GM21390 (cell line): ENCODE data around the gene CNTD1.
"Not testable (repeated sequence)": the region's sequence is repeated elsewhere in the genome, so short reads cannot be mapped to it uniquely, and the experiment has no call there.

Experiments
- ATAC-seq: cut with Tn5 transposase; IDR thresholded peaks from one replicate; pipeline ENCODE4 v1.9.1; 2021; ENCODE audit not compliant: unreplicated experiment

The CNTD1 gene

DNA sequence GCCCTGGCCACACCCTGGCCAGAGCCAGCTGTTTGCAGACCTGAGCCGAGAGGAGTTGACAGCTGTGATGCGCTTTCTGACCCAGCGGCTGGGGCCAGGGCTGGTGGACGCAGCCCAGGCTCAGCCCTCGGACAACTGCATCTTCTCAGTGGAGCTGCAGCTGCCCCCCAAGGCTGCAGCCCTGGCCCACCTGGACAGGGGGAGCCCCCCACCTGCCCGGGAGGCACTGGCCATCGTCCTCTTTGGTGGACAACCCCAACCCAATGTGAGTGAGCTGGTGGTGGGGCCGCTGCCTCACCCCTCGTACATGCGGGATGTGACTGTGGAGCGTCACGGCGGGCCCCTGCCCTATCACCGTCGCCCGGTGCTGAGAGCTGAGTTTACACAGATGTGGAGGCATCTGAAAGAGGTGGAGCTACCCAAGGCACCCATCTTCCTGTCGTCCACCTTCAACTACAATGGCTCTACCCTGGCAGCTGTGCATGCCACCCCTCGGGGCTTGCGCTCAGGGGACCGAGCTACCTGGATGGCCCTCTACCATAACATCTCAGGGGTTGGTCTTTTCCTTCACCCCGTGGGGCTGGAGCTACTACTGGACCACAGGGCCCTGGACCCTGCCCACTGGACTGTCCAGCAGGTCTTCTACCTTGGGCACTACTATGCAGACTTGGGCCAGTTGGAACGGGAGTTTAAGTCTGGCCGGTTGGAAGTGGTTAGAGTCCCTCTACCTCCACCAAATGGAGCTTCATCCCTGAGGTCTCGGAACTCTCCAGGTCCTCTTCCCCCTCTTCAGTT is 46.3 kb downstream of the CNTD1 start:
- ATAC-seq: no peak

DNA sequence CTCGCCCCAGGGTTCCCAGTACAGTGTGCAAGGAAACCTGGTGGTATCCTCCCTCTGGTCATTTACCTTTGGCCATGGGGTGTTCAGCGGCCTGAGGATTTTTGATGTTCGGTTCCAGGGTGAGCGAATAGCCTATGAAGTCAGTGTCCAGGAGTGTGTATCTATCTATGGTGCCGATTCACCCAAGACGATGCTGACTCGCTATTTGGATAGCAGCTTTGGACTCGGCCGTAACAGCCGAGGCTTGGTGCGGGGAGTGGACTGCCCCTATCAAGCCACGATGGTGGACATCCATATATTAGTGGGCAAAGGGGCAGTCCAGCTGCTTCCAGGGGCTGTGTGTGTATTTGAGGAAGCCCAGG is 46.9 kb downstream of the CNTD1 start:
- no peak for ATAC-seq

DNA sequence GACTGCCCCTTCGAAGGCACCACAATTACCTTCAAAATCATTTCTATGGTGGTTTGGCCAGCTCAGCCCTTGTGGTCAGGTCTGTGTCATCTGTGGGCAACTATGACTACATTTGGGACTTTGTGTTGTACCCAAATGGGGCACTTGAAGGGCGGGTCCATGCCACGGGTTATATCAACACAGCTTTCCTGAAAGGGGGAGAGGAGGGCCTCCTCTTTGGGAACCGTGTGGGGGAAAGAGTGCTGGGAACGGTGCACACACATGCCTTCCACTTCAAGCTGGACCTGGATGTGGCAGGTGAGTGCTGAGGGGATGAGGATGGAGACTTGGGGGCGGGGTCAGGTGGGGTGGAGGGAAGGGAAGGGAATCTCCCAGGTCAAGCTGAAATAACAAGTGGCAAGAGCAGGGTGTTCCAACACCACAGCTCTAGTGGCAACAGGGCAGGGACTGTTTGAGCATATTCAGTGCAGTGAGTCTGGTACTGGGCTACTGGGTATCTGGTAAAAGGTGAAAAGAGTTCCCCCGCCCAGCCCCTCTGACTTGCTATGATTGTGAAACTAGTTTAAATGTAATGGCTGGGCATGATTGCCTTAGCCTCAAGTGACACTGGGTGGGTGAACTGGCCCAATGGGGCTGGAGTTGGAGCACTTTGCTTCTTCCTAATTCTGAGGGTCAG is 47.4 kb downstream of the CNTD1 start:
- ATAC-seq: no peak

DNA sequence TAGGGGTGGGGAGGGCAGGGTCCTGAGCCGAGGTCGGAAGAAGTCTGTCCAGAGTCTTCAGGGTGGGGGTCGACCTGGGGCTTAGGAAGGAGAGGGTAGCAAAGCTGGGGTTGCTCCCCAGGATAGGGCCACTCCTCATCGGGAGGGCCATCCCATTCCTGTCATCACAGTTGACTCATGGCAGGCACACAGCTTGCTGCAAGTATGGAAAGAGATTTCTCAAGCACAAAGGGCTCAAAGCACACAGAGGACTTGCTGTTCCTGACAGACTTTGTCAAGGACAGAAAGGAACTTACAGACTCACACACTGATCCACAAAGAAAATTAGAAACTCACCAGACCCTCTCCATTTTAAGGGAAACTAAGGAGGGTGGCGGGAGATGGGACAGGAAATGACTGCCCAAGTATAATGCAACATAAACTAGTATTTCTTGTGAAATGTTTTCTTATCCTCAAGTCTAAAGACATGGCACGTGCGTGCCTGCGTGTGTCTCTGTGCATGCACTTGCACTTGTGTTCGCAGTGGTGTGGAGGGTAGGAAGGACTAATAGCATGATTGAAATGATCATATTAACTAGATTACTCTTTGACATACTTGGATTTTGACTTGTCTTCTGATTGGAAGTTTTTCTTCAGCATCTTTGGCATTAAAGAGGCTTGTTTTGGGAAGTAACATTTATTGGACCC is 48.1 kb downstream of the CNTD1 start:
- ATAC-seq: no peak

DNA sequence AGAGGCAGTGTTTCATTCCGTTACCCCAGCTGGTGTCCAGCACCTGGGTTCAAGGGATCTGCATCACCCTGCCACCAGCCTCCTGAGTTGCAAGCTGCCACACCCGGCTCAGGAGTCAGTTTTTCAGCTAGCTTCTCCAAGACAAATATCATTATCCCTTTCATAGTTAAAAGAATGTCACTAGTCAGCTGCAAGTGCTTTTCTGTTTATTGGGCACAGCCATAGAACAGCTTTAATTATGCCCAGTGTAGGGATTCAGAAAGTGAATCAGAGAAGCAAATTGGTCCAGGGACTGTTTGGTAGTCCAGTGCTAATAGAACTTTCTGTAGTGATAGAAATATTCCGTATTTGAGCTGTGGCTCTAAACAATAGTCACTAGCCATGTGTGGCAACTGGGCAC is 49.4 kb downstream of the CNTD1 start:
- no peak for ATAC-seq

DNA sequence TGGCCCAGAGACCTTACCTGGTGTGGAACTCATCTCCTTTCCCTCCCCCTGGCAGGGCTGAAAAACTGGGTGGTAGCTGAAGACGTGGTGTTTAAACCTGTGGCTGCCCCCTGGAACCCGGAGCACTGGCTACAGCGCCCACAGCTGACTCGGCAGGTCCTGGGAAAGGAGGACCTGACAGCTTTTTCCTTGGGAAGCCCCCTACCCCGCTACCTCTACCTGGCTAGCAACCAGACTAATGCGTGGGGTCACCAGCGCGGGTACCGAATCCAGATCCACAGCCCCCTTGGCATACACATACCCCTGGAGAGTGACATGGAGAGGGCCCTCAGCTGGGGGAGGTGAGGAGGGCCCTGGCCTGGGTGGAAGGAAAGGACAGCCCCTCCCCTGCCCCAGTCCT is 50.4 kb downstream of the CNTD1 start:
- no peak for ATAC-seq

DNA sequence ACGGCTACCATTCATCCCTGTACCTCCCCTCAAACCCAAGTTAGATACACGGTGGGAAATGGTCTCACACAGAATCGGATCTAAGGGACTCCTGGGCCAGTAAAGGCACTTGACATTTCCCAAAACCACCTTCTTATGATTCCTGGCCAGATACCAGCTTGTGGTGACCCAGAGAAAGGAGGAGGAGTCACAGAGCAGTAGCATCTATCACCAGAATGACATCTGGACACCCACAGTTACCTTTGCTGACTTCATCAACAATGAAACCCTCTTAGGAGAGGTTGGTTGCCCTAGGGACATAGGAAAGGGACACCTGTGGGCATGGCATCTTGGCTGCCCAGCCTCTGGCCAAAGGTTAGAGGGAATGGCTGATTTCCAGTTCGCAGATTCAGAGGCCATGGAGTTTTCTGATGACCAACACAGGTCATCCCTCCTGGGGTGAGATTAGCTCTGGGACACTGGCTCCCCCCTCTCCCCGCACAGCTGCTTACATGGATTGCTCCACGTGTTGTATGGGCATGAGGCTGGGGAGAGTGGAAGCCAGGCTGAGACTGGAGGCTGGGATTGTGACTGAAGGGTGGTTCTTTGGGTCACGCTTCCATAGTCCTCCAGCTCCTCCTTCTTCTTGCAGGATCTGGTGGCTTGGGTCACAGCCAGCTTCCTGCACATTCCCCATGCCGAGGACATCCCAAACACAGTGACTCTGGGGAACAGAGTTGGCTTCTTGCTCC is 51.0 kb downstream of the CNTD1 start:
- ATAC-seq: no peak

DNA sequence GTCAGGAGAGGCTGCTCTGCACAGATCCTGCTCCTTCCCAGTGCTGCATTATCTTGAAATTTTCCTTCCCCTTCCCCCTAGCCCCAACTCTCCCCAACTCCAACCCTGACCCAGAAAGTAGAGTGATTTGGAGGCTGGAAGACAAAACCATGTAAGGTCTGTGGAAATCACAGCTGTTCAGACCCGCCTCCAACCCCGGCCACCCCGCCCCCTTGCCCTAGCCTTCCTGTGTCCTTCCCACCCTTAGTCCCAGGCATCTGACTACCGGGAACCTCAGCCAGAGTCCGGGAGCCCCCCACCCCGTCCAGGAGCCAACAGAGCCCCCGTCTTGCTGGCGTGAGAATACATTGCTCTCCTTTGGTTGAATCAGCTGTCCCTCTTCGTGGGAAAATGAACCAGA is 52.3 kb downstream of the CNTD1 start, which contains the start of gene AOC3:
TSS of gene AOC3 (plus strand) at position 246 of the 400 bp plus-strand sequence. CDS start at position 391, 145 bp downstream.
- no peak for ATAC-seq

DNA sequence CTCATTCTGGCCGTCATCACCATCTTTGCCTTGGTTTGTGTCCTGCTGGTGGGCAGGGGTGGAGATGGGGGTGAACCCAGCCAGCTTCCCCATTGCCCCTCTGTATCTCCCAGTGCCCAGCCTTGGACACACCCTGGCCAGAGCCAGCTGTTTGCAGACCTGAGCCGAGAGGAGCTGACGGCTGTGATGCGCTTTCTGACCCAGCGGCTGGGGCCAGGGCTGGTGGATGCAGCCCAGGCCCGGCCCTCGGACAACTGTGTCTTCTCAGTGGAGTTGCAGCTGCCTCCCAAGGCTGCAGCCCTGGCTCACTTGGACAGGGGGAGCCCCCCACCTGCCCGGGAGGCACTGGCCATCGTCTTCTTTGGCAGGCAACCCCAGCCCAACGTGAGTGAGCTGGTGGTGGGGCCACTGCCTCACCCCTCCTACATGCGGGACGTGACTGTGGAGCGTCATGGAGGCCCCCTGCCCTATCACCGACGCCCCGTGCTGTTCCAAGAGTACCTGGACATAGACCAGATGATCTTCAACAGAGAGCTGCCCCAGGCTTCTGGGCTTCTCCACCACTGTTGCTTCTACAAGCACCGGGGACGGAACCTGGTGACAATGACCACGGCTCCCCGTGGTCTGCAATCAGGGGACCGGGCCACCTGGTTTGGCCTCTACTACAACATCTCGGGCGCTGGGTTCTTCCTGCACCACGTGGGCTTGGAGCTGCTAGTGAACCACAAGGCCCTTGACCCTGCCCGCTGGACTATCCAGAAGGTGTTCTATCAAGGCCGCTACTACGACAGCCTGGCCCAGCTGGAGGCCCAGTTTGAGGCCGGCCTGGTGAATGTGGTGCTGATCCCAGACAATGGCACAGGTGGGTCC is 52.9 kb downstream of the CNTD1 start:
- ATAC-seq: not testable (repeated sequence)

DNA sequence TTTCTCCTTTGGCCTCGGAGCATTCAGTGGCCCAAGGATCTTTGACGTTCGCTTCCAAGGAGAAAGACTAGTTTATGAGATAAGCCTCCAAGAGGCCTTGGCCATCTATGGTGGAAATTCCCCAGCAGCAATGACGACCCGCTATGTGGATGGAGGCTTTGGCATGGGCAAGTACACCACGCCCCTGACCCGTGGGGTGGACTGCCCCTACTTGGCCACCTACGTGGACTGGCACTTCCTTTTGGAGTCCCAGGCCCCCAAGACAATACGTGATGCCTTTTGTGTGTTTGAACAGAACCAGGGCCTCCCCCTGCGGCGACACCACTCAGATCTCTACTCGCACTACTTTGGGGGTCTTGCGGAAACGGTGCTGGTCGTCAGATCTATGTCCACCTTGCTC is 53.7 kb downstream of the CNTD1 start:
- ATAC-seq: no peak

DNA sequence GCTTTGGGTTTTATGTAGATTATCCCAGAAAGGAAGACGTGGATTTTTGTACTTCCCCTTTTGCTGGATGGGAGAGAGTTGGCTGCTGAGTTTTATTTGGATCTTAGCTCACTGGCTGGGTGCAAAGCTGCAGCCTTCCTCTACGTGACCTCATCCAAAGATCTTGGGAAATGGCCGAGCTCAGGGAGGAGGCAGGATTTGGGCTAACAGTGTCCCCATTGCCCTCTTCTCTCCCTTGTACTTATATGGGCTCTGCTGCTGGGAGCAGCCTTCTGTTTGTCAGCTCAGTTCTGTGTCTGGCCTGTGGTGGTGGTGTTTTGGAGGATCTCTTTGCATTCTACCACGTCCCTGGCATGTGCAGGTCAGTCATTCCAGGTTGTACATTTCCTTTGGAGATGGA is 54.3 kb downstream of the CNTD1 start:
- ATAC-seq: no peak

DNA sequence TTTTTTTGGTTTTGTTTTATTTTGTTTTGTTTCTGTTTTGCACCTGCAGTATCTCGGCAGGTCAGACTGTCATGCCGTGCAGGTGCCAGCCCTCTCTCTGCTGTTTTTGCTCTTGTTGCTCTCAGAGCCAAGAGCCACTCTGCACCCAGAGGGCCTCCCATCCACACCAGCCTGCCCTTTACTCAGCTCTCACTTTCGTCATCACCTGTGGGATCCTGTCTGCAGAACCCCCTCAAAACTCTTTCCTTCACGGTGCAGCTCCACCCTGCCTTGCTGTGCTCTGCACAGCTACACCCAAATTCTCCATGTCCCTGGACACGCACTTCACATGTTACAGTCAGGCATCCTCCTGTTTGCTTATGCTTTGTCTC is 54.9 kb downstream of the CNTD1 start:
- ATAC-seq: no peak

DNA sequence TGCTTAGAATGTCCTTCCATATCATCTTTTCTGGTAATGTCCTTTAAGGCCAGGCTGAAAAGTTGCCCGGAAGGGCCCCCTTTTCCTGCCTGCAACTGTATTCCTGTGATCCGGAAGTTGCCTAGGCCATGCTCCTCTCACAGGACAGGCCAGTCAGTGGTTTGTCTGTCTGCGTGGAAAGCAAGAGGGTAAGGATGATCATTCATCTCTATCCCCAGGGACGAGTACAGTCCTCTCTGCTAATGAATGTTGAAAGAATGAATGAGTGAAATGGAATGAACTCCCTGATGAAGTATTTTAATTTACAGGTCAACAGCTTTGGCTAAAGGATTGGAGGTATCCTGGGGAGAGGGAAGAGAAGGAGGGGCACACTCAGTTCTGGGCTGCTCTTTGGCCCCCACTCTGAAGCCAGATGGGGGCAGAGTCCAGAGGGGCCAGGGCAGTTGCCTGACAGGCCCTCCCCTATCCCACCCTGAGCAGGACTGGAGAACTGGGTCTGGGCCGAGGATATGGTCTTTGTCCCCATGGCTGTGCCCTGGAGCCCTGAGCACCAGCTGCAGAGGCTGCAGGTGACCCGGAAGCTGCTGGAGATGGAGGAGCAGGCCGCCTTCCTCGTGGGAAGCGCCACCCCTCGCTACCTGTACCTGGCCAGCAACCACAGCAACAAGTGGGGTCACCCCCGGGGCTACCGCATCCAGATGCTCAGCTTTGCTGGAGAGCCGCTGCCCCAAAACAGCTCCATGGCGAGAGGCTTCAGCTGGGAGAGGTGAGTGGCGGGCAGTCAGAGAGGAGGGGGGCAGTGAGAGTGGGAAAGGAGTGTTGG is 55.5 kb downstream of the CNTD1 start:
- ATAC-seq: no peak

DNA sequence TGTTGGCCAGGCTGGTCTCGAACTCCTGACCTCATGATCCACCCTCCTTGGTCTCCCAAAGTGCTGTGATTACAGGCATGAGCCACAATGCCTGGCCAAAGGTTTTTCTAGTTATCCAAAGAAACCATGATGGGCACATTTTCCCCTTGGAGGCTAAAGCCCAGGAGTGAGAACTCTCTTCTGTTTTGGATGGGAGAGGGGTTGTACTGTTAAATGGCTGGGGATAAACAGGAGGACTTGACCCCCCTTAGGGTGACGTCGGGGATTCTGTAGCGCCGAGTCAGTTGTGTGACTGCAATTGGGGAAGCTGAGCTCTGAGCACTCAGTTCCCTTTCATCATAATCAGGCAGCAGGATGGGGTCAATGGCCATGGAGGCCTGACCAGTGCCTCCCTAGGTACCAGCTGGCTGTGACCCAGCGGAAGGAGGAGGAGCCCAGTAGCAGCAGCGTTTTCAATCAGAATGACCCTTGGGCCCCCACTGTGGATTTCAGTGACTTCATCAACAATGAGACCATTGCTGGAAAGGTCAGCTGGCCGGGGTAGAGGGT is 56.5 kb downstream of the CNTD1 start:
- no peak for ATAC-seq

DNA sequence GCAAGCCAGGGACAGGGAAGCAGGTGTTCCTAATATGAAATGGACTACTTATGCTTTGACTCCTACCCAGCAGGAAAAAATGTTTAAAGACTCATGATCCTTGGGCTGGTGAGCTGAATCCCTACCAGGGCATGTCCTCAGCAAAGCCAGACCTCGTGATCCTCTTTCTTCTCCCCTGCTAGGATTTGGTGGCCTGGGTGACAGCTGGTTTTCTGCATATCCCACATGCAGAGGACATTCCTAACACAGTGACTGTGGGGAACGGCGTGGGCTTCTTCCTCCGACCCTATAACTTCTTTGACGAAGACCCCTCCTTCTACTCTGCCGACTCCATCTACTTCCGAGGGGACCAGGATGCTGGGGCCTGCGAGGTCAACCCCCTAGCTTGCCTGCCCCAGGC is 57.4 kb downstream of the CNTD1 start:
- not testable (repeated sequence) for ATAC-seq

DNA sequence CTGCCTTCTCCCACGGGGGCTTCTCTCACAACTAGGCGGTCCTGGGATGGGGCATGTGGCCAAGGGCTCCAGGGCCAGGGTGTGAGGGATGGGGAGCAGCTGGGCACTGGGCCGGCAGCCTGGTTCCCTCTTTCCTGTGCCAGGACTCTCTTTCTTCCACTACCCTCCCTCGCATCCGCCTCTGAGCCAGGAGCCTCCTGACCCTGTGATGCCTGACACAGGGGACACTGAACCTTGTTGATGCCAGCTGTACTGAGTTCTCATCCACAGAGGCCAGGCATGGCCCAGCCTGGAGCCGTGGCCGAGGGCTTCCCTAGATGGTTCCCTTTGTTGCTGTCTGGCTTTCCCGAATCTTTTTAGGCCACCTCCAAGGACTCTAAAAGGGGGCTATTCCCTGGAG is 57.9 kb downstream of the CNTD1 start:
- ATAC-seq: not testable (repeated sequence)

DNA sequence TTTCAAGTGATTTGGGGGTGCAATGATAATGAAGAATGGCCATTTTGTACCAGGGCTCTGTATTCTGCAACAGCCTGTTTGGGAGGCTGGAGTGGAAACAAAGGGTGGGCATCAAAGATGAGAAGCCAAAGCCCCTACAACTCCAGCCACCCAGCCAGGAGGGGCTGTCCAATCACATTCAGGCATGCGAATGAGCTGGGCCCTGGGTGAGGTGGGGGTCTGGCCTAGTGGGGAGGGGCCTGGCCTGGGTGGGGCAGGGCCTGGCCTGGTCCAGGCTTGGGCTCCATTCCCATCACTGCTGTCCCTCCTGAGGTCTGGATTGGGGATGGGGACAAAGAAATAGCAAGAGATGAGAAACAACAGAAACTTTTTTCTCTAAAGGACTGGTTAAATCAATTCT is 58.7 kb downstream of the CNTD1 start:
- ATAC-seq: no peak
